ENCODE measurements around the gene ATXN1.

The ATXN1 gene

GRCh38 chr6:16277101-16277981, 483.9 kb downstream of the ATXN1 start:
- no peak overlapping the region for H3K4me3 ChIP-seq (ENCODE audit: low read depth, low read length)
- TF ChIP-seq CTCF (IDR thresholded peaks at IDR 0.05; ENCODE audit: low read depth, low read length): peak; percentile 56

- TF ChIP-seq CTCF (IDR thresholded peaks at IDR 0.05; ENCODE audit: low read depth, low read length): no peak
These were observed 486.2 kb downstream of the ATXN1 start for GRCh38 chr6:16274885-16275589.

GRCh38 chr6:16274483-16274882, 486.8 kb downstream of the ATXN1 start:
- no peak overlapping the region for H3K4me3 ChIP-seq (ENCODE audit: low read depth, low read length)

More at GRCh38 chr6:16274885-16275589, 486.2 kb downstream of the ATXN1 start:
- H3K4me3 ChIP-seq (ENCODE audit: low read depth, low read length): no peak overlapping the region

GRCh38 chr6:16273256-16273655, 488.0 kb downstream of the ATXN1 start:
- H3K4me3 ChIP-seq (ENCODE audit: low read depth, low read length): no peak overlapping the region
- no peak for TF ChIP-seq CTCF (IDR thresholded peaks at IDR 0.05; ENCODE audit: low read depth, low read length)

More at GRCh38 chr6:16274483-16274882, 486.8 kb downstream of the ATXN1 start:
- TF ChIP-seq CTCF (IDR thresholded peaks at IDR 0.05; ENCODE audit: low read depth, low read length): no peak

GRCh38 chr6:16272201-16272600, 489.1 kb downstream of the ATXN1 start:
- no peak overlapping the region for H3K4me3 ChIP-seq (ENCODE audit: low read depth, low read length)
- no peak for TF ChIP-seq CTCF (IDR thresholded peaks at IDR 0.05; ENCODE audit: low read depth, low read length)

- TF ChIP-seq CTCF (IDR thresholded peaks at IDR 0.05; ENCODE audit: low read depth, low read length): no peak
- no peak overlapping the region for H3K4me3 ChIP-seq (ENCODE audit: low read depth, low read length)
These were observed 489.8 kb downstream of the ATXN1 start for GRCh38 chr6:16271428-16271827.
